ENCODE measurements around the gene DCBLD1.

GRCh38 chr6:117497237-117497636 lies 14.8 kb downstream of the DCBLD1 start:
- TF ChIP-seq CTCF (conservative IDR thresholded peaks at IDR 0.05): no peak
- TF ChIP-seq EZH2 (IDR thresholded peaks at IDR 0.05; ENCODE audit: low read depth): no peak
